IMR-90 (cell line): ENCODE data around the gene AXIN2. TPM values are rescaled to one million over a fixed set of nuclear protein-coding genes. Genes with fewer than 3 reads are reported as not detected.

Experiments used
- ATAC-seq: fragments of 200-7000 bp; cut with Tn5 transposase; 2 replicates; pipeline ENCODE4 v1.9.1; 2020; ENCODE audit warnings: low read depth, mild to moderate bottlenecking, moderate library complexity
- BruUV-seq: library from RNA; stranded (reverse); fragments of 400-500 nt; replicated peaks from 2 replicates; lab custom pipeline; 2021; lab: Mats Ljungman, UMichigan
- CTCF ChIA-PET: fragments of 300-600 bp; formaldehyde crosslinking; extraction: SDS; loops from one replicate; lab custom pipeline; 2021; ENCODE audit warnings: antibody characterized with exemption; lab: Yijun Ruan, JAX
- POLR2A ChIA-PET: fragments of 300-600 bp; sonication (Branson Sonifier 250); formaldehyde crosslinking; loops from one replicate; lab custom pipeline; 2022; ENCODE audit warnings: antibody characterized with exemption; ENCODE audit not compliant: unreplicated experiment; lab: Charles Lee
- DNase-seq: peaks from one replicate; pipeline ENCODE4 v3.0.0; 2013
- H2AFZ ChIP-seq: replicated peaks from 2 replicates; pipeline ENCODE3; 2013; ENCODE audit warnings: low read length, mild to moderate bottlenecking; ENCODE audit not compliant: poor library complexity
- H2AK5ac ChIP-seq: 2 replicates; pipeline ENCODE4 v1.6.1; 2013; ENCODE audit warnings: low read depth, low read length, inconsistent platforms
- H2AK9ac ChIP-seq: replicated peaks from 2 replicates; pipeline ENCODE3; 2013; ENCODE audit warnings: mild to moderate bottlenecking, low read depth, low read length, moderate library complexity; ENCODE audit not compliant: poor library complexity
- H2BK120ac ChIP-seq: 2 replicates; pipeline ENCODE4 v1.6.1; 2013; ENCODE audit warnings: low read depth, low read length, inconsistent platforms
- H2BK15ac ChIP-seq: 3 replicates; pipeline ENCODE4 v1.6.1; 2013; ENCODE audit warnings: low read depth, low read length, inconsistent platforms
- H2BK20ac ChIP-seq: 2 replicates; pipeline ENCODE4 v1.6.1; 2013; ENCODE audit warnings: low read depth, mild to moderate bottlenecking, inconsistent platforms, low read length, moderate library complexity
- H2BK5ac ChIP-seq: 2 replicates; pipeline ENCODE4 v1.6.1; 2013; ENCODE audit warnings: mild to moderate bottlenecking, low read depth, low read length, inconsistent platforms; ENCODE audit not compliant: poor library complexity, severe bottlenecking
- H3K14ac ChIP-seq: replicated peaks from 2 replicates; pipeline ENCODE4 v1.6.1; 2013; ENCODE audit warnings: low read depth, low read length, inconsistent platforms
- H3K18ac ChIP-seq: 2 replicates; pipeline ENCODE4 v1.6.1; 2013; ENCODE audit warnings: low read depth, low read length, control low read depth
- H3K23ac ChIP-seq: 2 replicates; pipeline ENCODE4 v1.6.1; 2013; ENCODE audit warnings: low read depth, low read length, inconsistent platforms
- H3K27ac ChIP-seq: 2 replicates; pipeline ENCODE4 v1.5.1; 2013; ENCODE audit warnings: mild to moderate bottlenecking, control low read depth, low read length; ENCODE audit not compliant: insufficient read depth
- H3K27me3 ChIP-seq: 2 replicates; pipeline ENCODE4 v1.6.1; 2013; ENCODE audit warnings: low read length; ENCODE audit not compliant: control insufficient read depth, insufficient read depth
- H3K36me3 ChIP-seq: 2 replicates; pipeline ENCODE4 v1.6.1; 2013; ENCODE audit warnings: low read length, mixed read lengths; ENCODE audit not compliant: control insufficient read depth, insufficient read depth
- H3K4ac ChIP-seq: 2 replicates; pipeline ENCODE4 v1.6.1; 2013; ENCODE audit warnings: low read depth, low read length, inconsistent platforms
- H3K4me1 ChIP-seq: 2 replicates; pipeline ENCODE4 v1.6.1; 2013; ENCODE audit warnings: low read length, mixed read lengths; ENCODE audit not compliant: control insufficient read depth, insufficient read depth
- H3K4me2 ChIP-seq: 2 replicates; pipeline ENCODE4 v1.6.1; 2013; ENCODE audit warnings: low read depth, mild to moderate bottlenecking, control low read depth, low read length, moderate library complexity
- H3K4me3 ChIP-seq: 2 replicates; pipeline ENCODE4 v1.5.1; 2013; ENCODE audit warnings: low read depth, mild to moderate bottlenecking, control low read depth, low read length, moderate library complexity; ENCODE audit not compliant: insufficient read depth
- H3K56ac ChIP-seq: 2 replicates; pipeline ENCODE4 v1.6.1; 2013; ENCODE audit warnings: low read length, inconsistent platforms; ENCODE audit not compliant: insufficient read depth; ENCODE audit errors: extremely low read depth
- H3K79me1 ChIP-seq, 2 experiments: 2 replicates each; pipeline ENCODE4 v1.6.1; 2013; ENCODE audit warnings: low read length in 2 of 2, inconsistent platforms in 1 of 2, low read depth in 1 of 2
- H3K9ac ChIP-seq: 2 replicates; pipeline ENCODE4 v1.6.1; 2013; ENCODE audit warnings: low read depth, low read length, control low read depth
- H3K9me1 ChIP-seq: 2 replicates; pipeline ENCODE4 v1.6.1; 2013; ENCODE audit warnings: low read length, inconsistent platforms; ENCODE audit not compliant: insufficient read depth
- H3K9me3 ChIP-seq: 2 replicates; pipeline ENCODE4 v1.6.1; 2013; ENCODE audit warnings: low read length; ENCODE audit not compliant: control insufficient read depth, insufficient read depth
- H4K20me1 ChIP-seq: 2 replicates; pipeline ENCODE4 v1.6.1; 2013; ENCODE audit warnings: low read length, inconsistent platforms; ENCODE audit not compliant: insufficient read depth
- H4K5ac ChIP-seq: 2 replicates; pipeline ENCODE4 v1.6.1; 2013; ENCODE audit warnings: mild to moderate bottlenecking, low read depth, low read length, control low read depth
- H4K8ac ChIP-seq, 2 experiments: 2 replicates each; pipeline ENCODE4 v1.6.1; 2013; ENCODE audit warnings: low read depth in 2 of 2, low read length in 2 of 2, control low read depth in 1 of 2, inconsistent platforms in 1 of 2
- H4K91ac ChIP-seq: 2 replicates; pipeline ENCODE4 v1.6.1; 2013; ENCODE audit warnings: low read depth, low read length, inconsistent platforms; ENCODE audit not compliant: insufficient read depth
- BHLHE40 ChIP-seq: fragments of 150-350 bp; IDR thresholded peaks from 2 replicates; pipeline ENCODE4 v1.6.1; 2016; ENCODE audit warnings: mild to moderate bottlenecking, low read depth, low read length
- CEBPB ChIP-seq: IDR thresholded peaks from 2 replicates; pipeline ENCODE4 v1.6.1; 2012; ENCODE audit warnings: low read depth, low read length, improper control_type of control experiment
- CHD1 ChIP-seq: IDR thresholded peaks from 2 replicates; pipeline ENCODE4 v1.6.1; 2012; ENCODE audit warnings: low read depth, low read length, improper control_type of control experiment
- CTCF ChIP-seq: conservative IDR thresholded peaks from 2 replicates; pipeline ENCODE4 v1.5.1; 2012; ENCODE audit warnings: mild to moderate bottlenecking, low read depth, low read length, improper control_type of control experiment
- ELK1 ChIP-seq: fragments of 150-350 bp; IDR thresholded peaks from 2 replicates; pipeline ENCODE4 v1.6.1; 2016; ENCODE audit warnings: low read depth, mild to moderate bottlenecking, low read length, moderate library complexity, borderline replicate concordance
- FOS ChIP-seq: fragments of 150-350 bp; IDR thresholded peaks from 2 replicates; pipeline ENCODE4 v1.6.1; 2016; ENCODE audit warnings: low read depth, low read length
- MAFK ChIP-seq: IDR thresholded peaks from 2 replicates; pipeline ENCODE4 v1.6.1; 2012; ENCODE audit warnings: low read depth, low read length, improper control_type of control experiment
- MAZ ChIP-seq: IDR thresholded peaks from 2 replicates; pipeline ENCODE4 v1.6.1; 2012; ENCODE audit warnings: low read depth, mild to moderate bottlenecking, low read length, improper control_type of control experiment, moderate library complexity, borderline replicate concordance
- MXI1 ChIP-seq: IDR thresholded peaks from 2 replicates; pipeline ENCODE4 v1.6.1; 2012; ENCODE audit warnings: low read depth, mild to moderate bottlenecking, low read length, moderate library complexity, borderline replicate concordance
- RAD21 ChIP-seq: IDR thresholded peaks from 2 replicates; pipeline ENCODE4 v1.6.1; 2012; ENCODE audit warnings: low read length, improper control_type of control experiment
- RCOR1 ChIP-seq: IDR thresholded peaks from 2 replicates; pipeline ENCODE4 v1.6.1; 2012; ENCODE audit warnings: mild to moderate bottlenecking, low read length, improper control_type of control experiment; ENCODE audit not compliant: insufficient replicate concordance
- RFX5 ChIP-seq: IDR thresholded peaks from 2 replicates; pipeline ENCODE4 v1.8.0; 2012; ENCODE audit warnings: low read depth, mild to moderate bottlenecking, low read length, moderate library complexity
- SMC3 ChIP-seq: fragments of 150-350 bp; IDR thresholded peaks from 2 replicates; pipeline ENCODE4 v1.6.1; 2016; ENCODE audit warnings: low read depth, mild to moderate bottlenecking, antibody characterized with exemption, low read length, moderate library complexity
- USF2 ChIP-seq: fragments of 150-350 bp; IDR thresholded peaks from 2 replicates; pipeline ENCODE4 v1.6.1; 2017; ENCODE audit warnings: mild to moderate bottlenecking, antibody characterized with exemption, low read length, low read depth
- WGBS, 2 experiments: methylation state at CpG; one replicate each; pipeline versions ENCODE4 v1.1.5 to v1.1.7; 2013; ENCODE audit warnings: missing lambda C conversion rate in 2 of 2; ENCODE audit not compliant: insufficient read length in 1 of 2; ENCODE audit errors: extremely low coverage in 2 of 2; 5-methylcytosine and 5-hydroxymethylcytosine counted together
- dilution Hi-C: fragments of 300-500 bp; cut with HindIII; formaldehyde crosslinking; loops from one replicate; pipeline ENCODE4 v1.14.3; 2018; ENCODE audit warnings: low sequenced_read_pairs; ENCODE audit not compliant: unreplicated experiment
- in situ Hi-C: fragments of 300-500 bp; cut with MboI; formaldehyde crosslinking; loops from 3 replicates; pipeline ENCODE4 v1.14.3; 2019; ENCODE audit warnings: low sequenced_read_pairs, inconsistent platforms, mixed read lengths
- intact Hi-C: fragments of 100-400 bp; cut with micrococcal nuclease; formaldehyde crosslinking; loops from 2 replicates; pipeline ENCODE4 v1.10.0; 2022
- polyA plus RNA-seq, 3 experiments: library from polyadenylated mRNA; depleted of rRNA; stranded (reverse); fragments of >200 nt; gene quantifications; 2 replicates each; pipeline ENCODE4 v1.2.3, GENCODE V29; 2012; ENCODE audit warnings: low replicate concordance in 1 of 3
- total RNA-seq: library from RNA; depleted of rRNA; stranded (reverse); fragments of >200 nt; gene quantifications from 2 replicates; pipeline ENCODE4 v1.2.3, GENCODE V29; 2012

Gene AXIN2
- total and polyA plus RNA-seq, 2 of the 4 experiments (the other 2 are of a cell fraction): 0.91 to 1.8 TPM

GRCh38 chr17:65496801-65497200 is 64.6 kb downstream of the AXIN2 start:
- H3K4me3 ChIP-seq: no peak overlapping the region
- 100% methylated on average over 2 of the region's 9 CpGs; no CpG with 5 or more reads in 1 of the 2 experiments for WGBS, 2 experiments
- no peaks in the 10 kb centered on the region for H3K36me3 ChIP-seq
- no peak overlapping the region for H4K5ac ChIP-seq
- no peak for TF ChIP-seq MXI1
- TF ChIP-seq CHD1: no peak
- no peak for TF ChIP-seq FOS
- no peak for TF ChIP-seq RFX5
- TF ChIP-seq CEBPB: no peak
- TF ChIP-seq RAD21: no peak
- TF ChIP-seq ELK1: no peak
- TF ChIP-seq RCOR1: no peak
- TF ChIP-seq MAFK: no peak
- TF ChIP-seq CTCF: no peak
- no peak for TF ChIP-seq BHLHE40
- no peak for TF ChIP-seq SMC3
- no peak for TF ChIP-seq MAZ
- TF ChIP-seq USF2: no peak
- no peak overlapping the region for H3K4me2 ChIP-seq
- H2AK5ac ChIP-seq: no peak overlapping the region
- no peaks in the 10 kb centered on the region for H4K20me1 ChIP-seq
- no peaks in the 10 kb centered on the region for H3K79me1 ChIP-seq
- no peak overlapping the region for H2AK9ac ChIP-seq
- H3K9me3 ChIP-seq: no peaks in the 10 kb centered on the region
- ChIA-PET POLR2A (no interaction called here), CTCF (no interaction called here)
- H3K23ac ChIP-seq: no peak overlapping the region
- DNase-seq (no peak), ATAC-seq (no peak)
- H2BK15ac ChIP-seq: no peak overlapping the region
- peaks cover 20% of the 10 kb centered on the region for H3K27me3 ChIP-seq
- H3K4me1 ChIP-seq: no peaks in the 10 kb centered on the region
- no peak overlapping the region for H3K56ac ChIP-seq
- no peak overlapping the region for H3K18ac ChIP-seq
- in situ Hi-C loops: no loop called here
- no TSS peak for BruUV-seq
- H3K4ac ChIP-seq: no peak overlapping the region
- H2BK20ac ChIP-seq: no peak overlapping the region
- no peak overlapping the region for H2BK120ac ChIP-seq
- no peaks in the 10 kb centered on the region for H3K9me1 ChIP-seq
- no peak overlapping the region for H4K8ac ChIP-seq
- no peak overlapping the region for H4K91ac ChIP-seq
- intact Hi-C loops: no loop called here
- H2AFZ ChIP-seq: no peak overlapping the region
- dilution Hi-C loops: no loop called here
- H3K14ac ChIP-seq: no peak overlapping the region
- no peak overlapping the region for H2BK5ac ChIP-seq
- H3K27ac ChIP-seq: no peak overlapping the region
- H3K9ac ChIP-seq: no peak overlapping the region
